Measurements from ENCODE around the gene MAP1S.

MAP1S gene

GRCh38 chr19:17703824-17704463 lies 15.3 kb upstream of the MAP1S start:
- DNase-seq: no peak

GRCh38 chr19:17706750-17707181 lies 12.5 kb upstream of the MAP1S start:
- no peak for DNase-seq

GRCh38 chr19:17711851-17712250 lies 7.4 kb upstream of the MAP1S start:
- no peak for DNase-seq

GRCh38 chr19:17716309-17716929 lies 2.9 kb upstream of the MAP1S start:
- DNase-seq: no peak

GRCh38 chr19:17718550-17718946 lies 732 bp upstream of the MAP1S start:
- no peak for DNase-seq

- no peak for DNase-seq
These were observed 585 bp downstream of the MAP1S start for GRCh38 chr19:17719730-17720400.

- DNase-seq: no peak
These were observed 1.2 kb downstream of the MAP1S start for GRCh38 chr19:17720440-17720839.

- no peak for DNase-seq
These were observed 1.9 kb downstream of the MAP1S start for GRCh38 chr19:17721111-17721628.

GRCh38 chr19:17721821-17722220 lies 2.5 kb downstream of the MAP1S start:
- DNase-seq: no peak

- DNase-seq: no peak
These were observed 3.5 kb downstream of the MAP1S start for GRCh38 chr19:17722655-17723240.

GRCh38 chr19:17724655-17725054 lies 5.4 kb downstream of the MAP1S start:
- DNase-seq: no peak

- DNase-seq: no peak
These were observed 6.3 kb downstream of the MAP1S start for GRCh38 chr19:17725422-17726078.

GRCh38 chr19:17726136-17726741 lies 7.0 kb downstream of the MAP1S start:
- DNase-seq: no peak

- no peak for DNase-seq
These were observed 7.9 kb downstream of the MAP1S start for GRCh38 chr19:17726964-17727773.

GRCh38 chr19:17727843-17728242 lies 8.6 kb downstream of the MAP1S start:
- no peak for DNase-seq

GRCh38 chr19:17733127-17733526 lies 13.8 kb downstream of the MAP1S start:
- no peak for DNase-seq

- DNase-seq: no peak
These were observed 14.9 kb downstream of the MAP1S start for GRCh38 chr19:17734146-17734545.

GRCh38 chr19:17735410-17735809 lies 16.1 kb downstream of the MAP1S start:
- DNase-seq: no peak

- DNase-seq: no peak
These were observed 18.4 kb downstream of the MAP1S start for GRCh38 chr19:17737690-17738153.

- DNase-seq: no peak
These were observed 20.0 kb downstream of the MAP1S start for GRCh38 chr19:17739121-17739875.

GRCh38 chr19:17741456-17741855 lies 22.2 kb downstream of the MAP1S start:
- DNase-seq: no peak

Measured in SIG-M5 (cell line).